ENCODE data around the gene ACTC1. TPM values are rescaled to one million over a fixed set of nuclear protein-coding genes. Genes with fewer than 3 reads are reported as not detected.

The ACTC1 gene
- total and polyA plus RNA-seq, 3 donors from 2014 or later = 0.93 to 31.2 (median 1.2) TPM

- intact Hi-C loops (cut with DNase I; ENCODE audit: low total_unique reads) = no loop called here
- no peak for TF ChIP-seq CTCF (IDR thresholded peaks at IDR 0.05)
- no peak for TF ChIP-seq POLR2A (IDR thresholded peaks at IDR 0.05)
- no peak for DNase-seq
- Histone ChIP-seq H3K4me3 (no peak overlapping the region), H3K27ac (no peak overlapping the region), H3K4me1 (no peaks in the 10 kb centered on the region), H3K9me3 (no peaks in the 10 kb centered on the region), H3K36me3 (ENCODE audit: low read depth, missing control alignments) (no peaks in the 10 kb centered on the region), H3K27me3 (no peaks in the 10 kb centered on the region)
- 81 to 87% methylated on average over 5 of the region's 5 CpGs for WGBS, 2 donors
Measured at GRCh38 chr15:34828145-34828911, 33.0 kb upstream of the ACTC1 start.

DNA sequence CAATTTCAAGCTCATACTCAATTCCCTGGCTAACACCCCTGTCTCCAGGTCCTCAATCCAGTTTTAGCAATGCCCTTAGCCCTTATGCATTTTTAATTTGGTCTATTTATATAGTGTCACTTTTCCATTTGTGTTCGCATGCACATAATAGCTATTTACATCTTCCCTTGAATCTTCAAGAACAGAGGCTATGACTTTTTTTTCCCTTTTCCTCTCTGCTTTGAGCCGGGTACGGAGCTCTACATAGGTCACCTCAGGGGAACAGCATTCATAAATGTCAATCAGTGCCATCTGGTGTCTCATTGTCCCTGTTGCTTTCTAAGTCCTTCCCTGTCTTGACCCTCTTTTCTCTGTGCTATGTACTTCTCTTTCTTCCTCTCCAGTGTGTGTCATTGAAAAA lies 26.5 kb upstream of the ACTC1 start:
- no peak for DNase-seq
- no peak overlapping the region for H3K4me3 ChIP-seq
- no peaks in the 10 kb centered on the region for H3K4me1 ChIP-seq
- WGBS, 2 donors = 74 to 87% methylated on average over 3 of the region's 3 CpGs
- no peaks in the 10 kb centered on the region for H3K9me3 ChIP-seq
- H3K27me3 ChIP-seq = no peaks in the 10 kb centered on the region
- no peaks in the 10 kb centered on the region for H3K36me3 ChIP-seq (ENCODE audit: low read depth, missing control alignments)
- no peak for TF ChIP-seq CTCF (IDR thresholded peaks at IDR 0.05)
- TF ChIP-seq POLR2A (IDR thresholded peaks at IDR 0.05) = no peak
- no peak overlapping the region for H3K27ac ChIP-seq
- intact Hi-C loops (cut with DNase I; ENCODE audit: low total_unique reads) = no loop called here

DNA sequence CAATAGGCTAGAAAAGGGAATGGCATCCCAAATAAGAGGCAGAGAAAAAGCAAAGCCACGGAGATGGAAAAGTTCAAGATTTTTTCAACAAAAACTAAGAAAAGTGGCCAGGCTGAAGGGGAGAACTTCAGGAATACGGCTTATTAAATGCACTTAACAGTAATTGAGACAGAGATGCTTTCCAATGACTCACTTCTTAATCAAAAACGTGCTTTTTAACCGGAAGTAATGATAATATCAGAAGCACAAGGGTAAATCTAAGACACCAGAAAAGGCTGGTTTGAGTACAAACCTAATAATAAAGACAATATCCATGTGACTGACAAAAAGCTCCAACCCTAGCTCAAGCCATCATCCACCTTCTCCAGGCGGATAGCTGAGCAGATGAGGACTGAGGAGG lies 24.8 kb upstream of the ACTC1 start:
- DNase-seq = no peak
- Histone ChIP-seq H3K4me1 (no peaks in the 10 kb centered on the region), H3K27me3 (no peaks in the 10 kb centered on the region), H3K27ac (no peak overlapping the region), H3K9me3 (no peaks in the 10 kb centered on the region), H3K36me3 (ENCODE audit: low read depth, missing control alignments) (no peaks in the 10 kb centered on the region), H3K4me3 (no peak overlapping the region)
- intact Hi-C loops (cut with DNase I; ENCODE audit: low total_unique reads) = no loop called here
- 79 to 82% methylated on average over 5 of the region's 5 CpGs for WGBS, 2 donors
- no peak for TF ChIP-seq POLR2A (IDR thresholded peaks at IDR 0.05)
- no peak for TF ChIP-seq CTCF (IDR thresholded peaks at IDR 0.05)

- no peak for DNase-seq
- no peak for TF ChIP-seq CTCF (IDR thresholded peaks at IDR 0.05)
- TF ChIP-seq POLR2A (IDR thresholded peaks at IDR 0.05) = no peak
- Histone ChIP-seq H3K4me3 (no peak overlapping the region), H3K36me3 (ENCODE audit: low read depth, missing control alignments) (no peaks in the 10 kb centered on the region), H3K4me1 (no peaks in the 10 kb centered on the region), H3K27ac (no peak overlapping the region), H3K9me3 (no peaks in the 10 kb centered on the region), H3K27me3 (no peaks in the 10 kb centered on the region)
- intact Hi-C loops (cut with DNase I; ENCODE audit: low total_unique reads) = no loop called here
- WGBS, 2 donors = 94 to 98% methylated on average over 1 of the region's 1 CpG
Measured at GRCh38 chr15:34818526-34818925, 23.2 kb upstream of the ACTC1 start.

DNA sequence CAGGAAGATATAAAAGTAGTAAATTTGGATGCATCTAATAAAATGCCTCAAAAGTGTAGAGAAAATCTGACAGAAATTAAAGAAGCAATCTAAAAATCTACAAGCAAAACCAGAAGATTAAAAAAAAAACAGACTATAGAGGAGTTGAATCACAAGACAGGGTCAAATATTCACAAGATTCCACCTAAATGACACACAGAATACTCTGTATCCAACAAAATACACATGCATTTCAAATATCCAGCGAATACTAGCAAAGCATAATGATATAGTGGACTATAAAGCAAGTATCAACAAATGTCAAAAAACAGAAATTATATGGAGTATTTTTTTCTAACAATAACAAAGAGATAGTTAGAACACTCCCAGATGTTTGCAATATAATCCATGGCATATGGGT lies 20.5 kb upstream of the ACTC1 start:
- 78 to 84% methylated on average over 1 of the region's 1 CpG for WGBS, 2 donors
- no peaks in the 10 kb centered on the region for H3K27me3 ChIP-seq
- TF ChIP-seq POLR2A (IDR thresholded peaks at IDR 0.05) = no peak
- TF ChIP-seq CTCF (IDR thresholded peaks at IDR 0.05) = no peak
- no peak for DNase-seq
- H3K4me1 ChIP-seq = no peaks in the 10 kb centered on the region
- intact Hi-C loops (cut with DNase I; ENCODE audit: low total_unique reads) = no loop called here
- H3K4me3 ChIP-seq = no peak overlapping the region
- H3K9me3 ChIP-seq = no peaks in the 10 kb centered on the region
- H3K36me3 ChIP-seq (ENCODE audit: low read depth, missing control alignments) = no peaks in the 10 kb centered on the region
- H3K27ac ChIP-seq = no peak overlapping the region
